GM18909 (cell line): ENCODE data around the gene RASGRP2.

ENCODE experiments used
- ATAC-seq: cut with Tn5 transposase; IDR thresholded peaks from one replicate; pipeline ENCODE4 v1.9.1; 2021; ENCODE audit warnings: mild to moderate bottlenecking; ENCODE audit not compliant: unreplicated experiment, poor library complexity

RASGRP2 gene

GRCh38 chr11:64722141-64723065 is 21.5 kb downstream of the RASGRP2 start:
- ATAC-seq: no peak

- ATAC-seq: no peak
Observed at GRCh38 chr11:64721359-64721699, 22.6 kb downstream of the RASGRP2 start.

- ATAC-seq: no peak
Observed at GRCh38 chr11:64720640-64721358, 23.1 kb downstream of the RASGRP2 start.

GRCh38 chr11:64720167-64720566 is 23.8 kb downstream of the RASGRP2 start:
- ATAC-seq: no peak

- no peak for ATAC-seq
Observed at GRCh38 chr11:64719406-64719805, 24.5 kb downstream of the RASGRP2 start.

GRCh38 chr11:64718780-64719124 is 25.2 kb downstream of the RASGRP2 start:
- ATAC-seq: no peak

GRCh38 chr11:64718084-64718779 is 25.7 kb downstream of the RASGRP2 start:
- no peak for ATAC-seq

- ATAC-seq: no peak
Observed at GRCh38 chr11:64717268-64717578, 26.7 kb downstream of the RASGRP2 start.

- ATAC-seq: no peak
Observed at GRCh38 chr11:64716473-64717267, 27.3 kb downstream of the RASGRP2 start.

- ATAC-seq: no peak
Observed at GRCh38 chr11:64715756-64716472, 28.0 kb downstream of the RASGRP2 start.

GRCh38 chr11:64715110-64715509 is 28.8 kb downstream of the RASGRP2 start:
- ATAC-seq: no peak

- ATAC-seq: no peak
Observed at GRCh38 chr11:64714666-64715065, 29.3 kb downstream of the RASGRP2 start.

- no peak for ATAC-seq
Observed at GRCh38 chr11:64713781-64714363, 30.1 kb downstream of the RASGRP2 start.

- ATAC-seq: no peak
Observed at GRCh38 chr11:64713016-64713707, 30.8 kb downstream of the RASGRP2 start.

- ATAC-seq: no peak
Observed at GRCh38 chr11:64712430-64713015, 31.4 kb downstream of the RASGRP2 start.

- ATAC-seq: no peak
Observed at GRCh38 chr11:64711956-64712362, 32.0 kb downstream of the RASGRP2 start.

- ATAC-seq: no peak
Observed at GRCh38 chr11:64711138-64711955, 32.6 kb downstream of the RASGRP2 start.
